HG03442 (cell line): ENCODE measurements around the gene BAX.

ENCODE experiments used
- ATAC-seq: cut with Tn5 transposase; IDR thresholded peaks from one replicate; pipeline ENCODE4 v1.9.1; 2021; ENCODE audit warnings: mild to moderate bottlenecking, moderate library complexity; ENCODE audit not compliant: unreplicated experiment

The BAX gene

DNA sequence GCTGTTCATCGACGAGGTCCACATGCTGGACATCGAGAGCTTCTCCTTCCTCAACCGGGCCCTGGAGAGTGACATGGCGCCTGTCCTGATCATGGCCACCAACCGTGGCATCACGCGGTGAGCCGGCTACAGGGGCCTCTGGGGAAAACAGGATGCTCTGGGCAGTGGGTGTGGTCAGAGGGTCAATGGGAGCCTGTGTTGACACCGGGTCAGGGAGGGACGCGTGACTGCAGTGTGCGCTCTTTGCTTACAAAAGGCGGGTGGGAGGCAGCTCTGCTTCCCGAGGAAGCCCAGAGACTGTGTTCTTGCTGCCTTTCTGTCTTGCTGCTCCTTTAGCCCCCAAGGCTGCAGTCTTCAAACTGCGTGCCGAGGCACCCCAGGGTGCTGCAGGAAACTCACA is 56.5 kb downstream of the BAX start:
- ATAC-seq = no peak
